DOHH2 (cell line): ENCODE measurements around the gene OSBPL1A.
A peak's percentile ranks its signal among the peaks of the same experiment; 100 is the strongest.

ENCODE experiments used
- H3F3A ChIP-seq: fragments of 200-600 bp; sonication (generic), shearing (Covaris generic); 2 replicates; pipeline ENCODE4 v1.6.0; 2016; ENCODE audit warnings: antibody characterized with exemption, mild to moderate bottlenecking; ENCODE audit not compliant: control insufficient read depth, insufficient read depth
- H3K27ac ChIP-seq: fragments of 200-600 bp; sonication (generic); 2 replicates; pipeline ENCODE4 v1.5.1; 2014; ENCODE audit warnings: low read depth, mild to moderate bottlenecking, low read length, moderate library complexity
- H3K27me3 ChIP-seq: fragments of 200-600 bp; sonication (generic); 2 replicates; pipeline ENCODE4 v1.6.1; 2014; ENCODE audit warnings: mild to moderate bottlenecking, low read length, mixed read lengths; ENCODE audit not compliant: control insufficient read depth
- H3K36me3 ChIP-seq: fragments of 200-600 bp; sonication (generic); 2 replicates; pipeline ENCODE4 v1.6.1; 2014; ENCODE audit warnings: mild to moderate bottlenecking, low read length, moderate library complexity, mixed read lengths; ENCODE audit not compliant: control insufficient read depth
- H3K4me1 ChIP-seq: fragments of 200-600 bp; sonication (generic); 2 replicates; pipeline ENCODE4 v1.6.1; 2014; ENCODE audit warnings: mild to moderate bottlenecking, low read length, mixed read lengths; ENCODE audit not compliant: control insufficient read depth
- H3K4me2 ChIP-seq: fragments of 200-600 bp; sonication (generic); 2 replicates; pipeline ENCODE4 v1.6.0; 2014; ENCODE audit warnings: mild to moderate bottlenecking, low read length, moderate library complexity
- H3K4me3 ChIP-seq: fragments of 200-600 bp; sonication (generic); 2 replicates; pipeline ENCODE4 v1.5.1; 2014; ENCODE audit warnings: mild to moderate bottlenecking, low read length, mixed read lengths
- H3K79me2 ChIP-seq: fragments of 200-600 bp; sonication (generic); 2 replicates; pipeline ENCODE4 v1.6.1; 2014; ENCODE audit warnings: mild to moderate bottlenecking, low read length, mixed read lengths; ENCODE audit not compliant: control insufficient read depth
- H3K9me2 ChIP-seq: fragments of 200-600 bp; sonication (generic); replicated peaks from 2 replicates; pipeline ENCODE4 v1.6.1; 2014; ENCODE audit warnings: mild to moderate bottlenecking, low read length, mixed read lengths; ENCODE audit not compliant: control insufficient read depth
- H3K9me3 ChIP-seq: fragments of 200-600 bp; sonication (generic); 2 replicates; pipeline ENCODE4 v1.6.1; 2014; ENCODE audit warnings: antibody characterized with exemption, low read length, mixed read lengths; ENCODE audit not compliant: control insufficient read depth, insufficient read depth
- H4K20me1 ChIP-seq: fragments of 200-600 bp; sonication (generic); 2 replicates; pipeline ENCODE4 v1.6.0; 2014; ENCODE audit warnings: low read depth, mild to moderate bottlenecking, antibody characterized with exemption, low read length, moderate library complexity; ENCODE audit not compliant: control insufficient read depth, insufficient read depth
- CTCF ChIP-seq: fragments of 200-600 bp; sonication (generic); IDR thresholded peaks from one replicate; pipeline ENCODE4 v1.5.1; 2014; ENCODE audit warnings: antibody characterized with exemption, mild to moderate bottlenecking, low read depth, low read length; ENCODE audit not compliant: poor library complexity, severe bottlenecking
- EZH2phosphoT487 ChIP-seq: fragments of 200-600 bp; sonication (generic); IDR thresholded peaks from 2 replicates; pipeline ENCODE4 v1.6.1; 2017; ENCODE audit warnings: borderline replicate concordance, mild to moderate bottlenecking, antibody characterized with exemption, low read length, moderate library complexity, mixed read lengths

Gene OSBPL1A

GRCh38 chr18:24402209-24402785, 4.7 kb upstream of the OSBPL1A start:
- no peak overlapping the region for H3K4me2 ChIP-seq
- peaks cover 8% of the 10 kb centered on the region for H3K4me1 ChIP-seq
- no peak overlapping the region for H3K27ac ChIP-seq
- no peaks in the 10 kb centered on the region for H3K9me2 ChIP-seq
- TF ChIP-seq CTCF (peak; percentile 65), EZH2phosphoT487 (no peak)
- no peak overlapping the region for H3K4me3 ChIP-seq
- no peaks in the 10 kb centered on the region for H3F3A ChIP-seq
- no peaks in the 10 kb centered on the region for H4K20me1 ChIP-seq
- peaks cover 22% of the 10 kb centered on the region for H3K27me3 ChIP-seq
- no peaks in the 10 kb centered on the region for H3K36me3 ChIP-seq
- no peaks in the 10 kb centered on the region for H3K79me2 ChIP-seq
- no peaks in the 10 kb centered on the region for H3K9me3 ChIP-seq

DNA sequence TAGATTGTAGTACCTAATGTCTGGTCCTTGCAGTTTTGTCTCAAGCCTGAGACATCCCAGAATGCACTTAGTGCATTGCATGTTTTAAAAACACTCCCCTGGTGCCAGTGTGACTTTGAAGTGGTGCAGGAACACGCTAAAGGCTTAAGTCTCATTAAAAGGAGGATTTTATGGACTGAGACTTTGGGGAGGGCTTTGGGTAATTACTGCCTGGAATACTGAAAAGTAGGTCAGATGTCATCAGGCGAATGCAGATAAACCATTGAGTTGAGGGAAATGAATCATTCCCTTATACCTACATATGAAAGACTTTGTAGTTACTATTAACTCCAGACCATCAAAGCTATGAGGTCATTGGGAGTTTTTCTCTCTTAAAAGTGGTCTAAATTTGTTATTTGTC, 3.0 kb upstream of the OSBPL1A start:
- H3K4me2 ChIP-seq: no peak overlapping the region
- peaks cover 13% of the 10 kb centered on the region for H3K4me1 ChIP-seq
- peaks cover 35% of the 10 kb centered on the region for H3K27me3 ChIP-seq
- H3K4me3 ChIP-seq: no peak overlapping the region
- H3F3A ChIP-seq: no peaks in the 10 kb centered on the region
- H3K79me2 ChIP-seq: no peaks in the 10 kb centered on the region
- H4K20me1 ChIP-seq: no peaks in the 10 kb centered on the region
- no peak overlapping the region for H3K27ac ChIP-seq
- H3K9me2 ChIP-seq: no peaks in the 10 kb centered on the region
- no peaks in the 10 kb centered on the region for H3K36me3 ChIP-seq
- TF ChIP-seq EZH2phosphoT487 (no peak), CTCF (no peak)
- H3K9me3 ChIP-seq: no peaks in the 10 kb centered on the region

DNA sequence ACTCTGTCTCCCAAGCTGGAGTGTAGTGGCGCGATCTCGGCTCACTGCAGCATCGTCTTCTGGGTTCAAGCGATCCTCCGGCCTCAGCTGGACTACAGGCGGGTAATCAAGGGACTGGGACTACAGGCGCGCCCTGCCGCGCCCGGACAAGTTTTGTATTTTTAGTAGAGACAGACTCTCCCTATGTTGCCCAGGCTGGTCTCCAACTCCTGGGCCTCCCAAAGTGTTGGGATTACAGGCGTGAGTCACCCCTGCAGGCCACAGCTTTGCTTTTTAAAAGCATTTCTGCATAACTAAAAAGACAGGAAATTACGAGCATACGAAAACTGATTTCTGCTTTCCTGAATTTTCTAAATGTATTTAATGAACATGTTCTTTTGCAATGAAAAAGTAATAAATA, 916 bp upstream of the OSBPL1A start:
- Histone ChIP-seq H3K27ac (no peak overlapping the region), H3K4me3 (no peak overlapping the region), H3F3A (no peaks in the 10 kb centered on the region), H4K20me1 (no peaks in the 10 kb centered on the region), H3K79me2 (no peaks in the 10 kb centered on the region), H3K4me2 (no peak overlapping the region), H3K27me3 (peaks cover 46% of the 10 kb centered on the region), H3K36me3 (no peaks in the 10 kb centered on the region), H3K9me3 (no peaks in the 10 kb centered on the region), H3K9me2 (no peaks in the 10 kb centered on the region), H3K4me1 (peaks cover 13% of the 10 kb centered on the region)
- TF ChIP-seq CTCF: no peak
